ENCODE measurements around the gene XYLT1.

The XYLT1 gene

GRCh38 chr16:17068524-17068923 is 402.2 kb downstream of the XYLT1 start:
- no peak for DNase-seq

GRCh38 chr16:17067882-17068281 is 402.9 kb downstream of the XYLT1 start:
- DNase-seq: no peak

GRCh38 chr16:17063201-17064139 is 407.3 kb downstream of the XYLT1 start:
- no peak for DNase-seq

GRCh38 chr16:17062676-17063075 is 408.1 kb downstream of the XYLT1 start:
- no peak for DNase-seq

- no peak for DNase-seq
These were observed 409.4 kb downstream of the XYLT1 start for GRCh38 chr16:17061326-17061725.

GRCh38 chr16:17058471-17058870 is 412.3 kb downstream of the XYLT1 start:
- DNase-seq: no peak

- DNase-seq: no peak
These were observed 414.1 kb downstream of the XYLT1 start for GRCh38 chr16:17056666-17057065.

GRCh38 chr16:17053536-17054160 is 417.1 kb downstream of the XYLT1 start:
- no peak for DNase-seq
